ENCODE results near the gene LAMA3.

Gene LAMA3

DNA sequence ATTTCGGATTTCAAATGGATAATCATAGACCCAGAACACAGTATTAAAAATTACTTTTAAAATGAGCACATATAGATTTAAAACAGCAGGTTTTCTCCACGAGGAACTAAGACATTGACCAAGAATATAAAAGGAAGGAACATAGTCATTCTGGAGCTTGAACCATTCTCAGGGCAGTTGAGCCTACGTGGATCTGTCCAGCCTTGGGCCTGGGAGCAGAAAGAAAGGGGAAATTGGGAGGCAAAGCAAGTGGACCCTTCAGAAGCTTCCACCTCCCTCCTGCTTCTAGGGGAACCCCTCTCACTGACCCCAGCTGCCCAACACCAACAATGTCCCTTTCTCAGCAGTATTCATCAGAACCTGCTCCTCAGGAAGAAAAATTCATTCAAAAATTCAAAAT, 293.9 kb downstream of the LAMA3 start:
- DNase-seq = no peak

DNA sequence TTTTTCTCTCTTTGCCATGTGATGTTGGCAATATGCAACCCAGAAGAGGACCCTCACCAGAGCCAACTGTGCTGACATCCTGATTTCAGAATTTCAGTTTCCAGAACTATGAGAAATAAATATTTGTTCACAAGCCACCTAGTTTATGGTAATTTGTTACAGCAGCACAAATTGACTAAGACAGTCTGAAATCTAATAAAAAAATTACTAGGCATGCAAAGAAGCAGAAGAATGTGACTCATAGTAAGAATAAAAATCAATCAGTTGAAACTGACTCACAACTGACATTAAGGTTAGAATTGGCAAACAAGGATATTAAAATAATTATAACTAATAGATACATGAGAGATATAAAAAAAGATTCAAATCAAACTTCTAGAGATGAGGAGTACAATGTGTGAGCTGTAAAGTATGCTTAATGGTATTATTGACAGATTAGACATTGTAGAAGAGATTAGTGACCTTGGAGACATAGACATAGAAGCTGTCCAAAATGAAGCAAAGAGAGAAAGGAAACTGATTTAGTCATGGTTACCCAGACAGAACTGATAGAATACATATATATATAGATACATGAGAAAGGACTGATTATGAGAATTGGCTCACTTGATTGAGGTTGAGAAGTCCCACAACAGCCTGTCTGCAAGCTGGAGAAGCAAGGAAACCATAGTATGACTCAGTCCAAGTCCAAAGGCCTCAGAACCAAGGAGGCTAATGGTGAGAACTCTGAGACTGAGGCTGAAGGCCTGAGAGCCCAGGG, 297.5 kb downstream of the LAMA3 start:
- DNase-seq = no peak

DNA sequence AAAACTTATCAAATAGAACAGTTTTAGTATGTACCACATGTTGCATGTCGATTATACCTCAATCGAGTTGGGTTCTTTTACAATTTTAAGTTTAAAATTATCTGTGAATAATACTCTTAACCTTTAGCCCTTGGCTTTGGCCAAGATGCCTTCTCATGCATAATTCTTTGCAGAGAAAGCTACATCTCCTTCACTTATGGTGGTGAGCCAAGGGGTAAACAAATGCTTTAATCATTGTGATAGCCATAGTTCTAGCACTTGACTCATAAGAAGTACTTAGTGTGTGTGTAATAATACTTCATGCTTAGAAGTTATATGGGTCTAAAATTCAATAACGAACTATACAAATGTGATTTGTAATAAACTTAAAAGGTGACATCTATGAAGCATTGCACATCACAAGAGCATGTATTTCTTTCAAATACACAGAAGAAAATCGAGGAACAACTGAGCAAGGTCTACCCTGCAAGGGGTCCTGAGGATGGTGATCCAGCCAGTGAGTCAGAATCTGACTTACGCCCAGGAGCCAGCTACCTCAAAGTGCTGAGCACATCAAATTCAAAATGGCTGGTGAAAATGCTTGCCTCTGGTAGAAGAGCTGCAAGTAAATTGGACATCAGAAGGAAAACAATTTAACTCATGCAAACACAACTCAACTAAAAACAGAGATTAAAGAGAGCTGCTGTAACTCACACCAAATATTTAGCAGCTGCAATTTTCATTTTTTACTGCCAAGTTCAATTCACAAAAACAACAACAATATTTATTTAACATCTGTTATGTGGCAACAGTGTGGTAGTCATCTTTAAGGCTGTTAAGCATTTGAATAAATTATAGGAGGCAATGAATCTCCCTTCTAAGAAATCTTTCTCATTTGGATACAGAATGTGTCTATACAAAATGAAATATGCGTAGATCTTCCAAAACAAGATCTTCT, 301.5 kb downstream of the LAMA3 start:
- DNase-seq = no peak

DNA sequence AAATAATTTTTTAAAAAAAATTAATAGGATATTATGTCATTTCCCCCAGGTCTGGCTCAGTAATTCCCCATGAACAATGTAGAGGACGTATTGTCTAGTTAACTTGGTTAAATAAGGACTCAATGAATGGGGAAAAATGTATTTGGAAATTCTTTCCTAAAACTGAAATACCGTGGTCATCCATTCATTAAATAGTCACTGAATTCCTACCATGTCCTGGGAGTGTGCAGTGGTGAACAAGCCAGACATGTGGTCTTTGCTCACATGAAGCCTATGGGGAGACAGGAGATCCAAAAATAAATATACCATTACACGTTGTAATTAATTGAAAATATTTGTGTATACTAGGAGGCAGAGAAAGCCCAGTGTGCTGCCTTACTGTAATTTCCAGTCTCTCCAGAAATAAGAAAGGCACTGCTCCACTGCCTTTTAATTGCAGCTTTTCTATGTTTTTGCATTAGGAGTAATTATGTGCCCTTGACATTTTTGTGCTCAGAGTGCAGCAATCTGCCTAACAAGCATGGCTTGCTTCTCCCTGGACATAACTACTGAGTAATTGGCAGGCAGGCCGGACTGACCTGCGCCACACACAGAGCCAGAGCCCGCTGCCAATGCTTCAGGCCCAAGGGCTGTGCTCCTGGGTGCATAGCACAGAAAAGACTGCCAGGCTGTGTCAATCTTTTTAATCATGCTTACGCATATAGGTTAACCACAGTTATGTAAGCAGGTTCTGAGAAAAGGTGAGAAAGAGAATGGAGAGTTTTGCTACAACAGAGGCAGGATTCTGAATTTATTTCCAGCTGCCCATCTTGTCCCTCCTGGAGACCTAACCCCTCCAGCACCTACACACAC, 303.1 kb downstream of the LAMA3 start:
- no peak for DNase-seq

DNA sequence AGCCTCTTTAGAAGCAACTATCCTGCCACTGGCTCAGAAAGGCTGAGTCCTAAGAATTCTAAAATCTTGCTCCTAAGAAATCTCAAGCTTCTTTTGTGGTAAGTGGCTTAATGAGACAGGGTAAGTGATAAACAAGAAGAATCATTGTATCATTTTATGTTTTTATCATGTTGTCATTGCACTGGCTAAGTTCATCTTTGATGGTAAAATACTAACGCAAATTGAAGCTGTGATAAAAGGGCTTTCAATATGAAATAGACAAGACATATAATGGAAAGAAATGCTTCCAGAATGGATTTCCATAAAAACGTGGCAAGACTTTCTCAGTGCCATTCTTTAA, 303.7 kb downstream of the LAMA3 start:
- DNase-seq = no peak

DNA sequence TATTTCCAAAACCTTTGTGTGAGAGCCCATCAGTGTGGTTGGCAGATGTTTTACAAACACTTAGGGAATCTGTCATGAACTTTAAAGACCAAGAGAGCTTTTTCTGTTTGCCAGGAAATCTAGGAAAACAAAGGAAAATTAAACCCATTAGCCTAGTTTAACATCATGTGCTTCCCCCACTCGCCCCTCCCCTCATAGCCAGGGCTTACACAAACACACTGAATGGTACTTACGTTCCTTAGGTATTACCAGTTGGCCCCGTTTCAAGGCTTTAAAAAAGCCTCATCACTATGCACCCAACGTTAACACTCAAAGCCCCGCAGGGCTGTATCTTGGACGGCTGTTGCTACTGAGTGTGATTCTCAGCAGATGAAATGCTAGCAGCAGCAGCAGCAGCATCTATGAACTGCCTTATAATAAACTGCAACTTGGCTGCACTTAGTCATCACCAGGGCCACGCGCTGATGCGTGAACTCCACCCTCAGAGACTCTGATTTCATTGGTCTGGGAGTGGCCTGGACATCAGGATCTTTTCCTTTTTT, 305.2 kb downstream of the LAMA3 start:
- DNase-seq = no peak

DNA sequence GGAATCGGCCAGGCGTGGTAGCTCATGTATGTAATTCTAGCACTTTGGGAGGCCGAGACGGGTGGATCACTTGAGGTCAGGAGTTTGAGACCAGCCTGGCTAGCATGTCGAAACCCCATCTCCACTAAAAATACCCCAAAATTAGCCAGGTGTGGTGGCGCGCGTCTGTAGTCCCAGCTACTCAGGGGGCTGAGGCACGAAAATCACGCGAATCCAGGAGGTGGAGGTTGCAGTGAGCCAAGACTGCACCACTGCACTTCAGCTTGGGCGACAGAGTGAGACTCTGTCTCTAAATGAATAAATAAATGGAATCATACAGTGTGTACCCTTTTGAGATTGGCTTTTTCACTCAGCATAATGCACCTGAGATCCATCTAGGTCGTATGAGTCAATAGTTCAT, 305.9 kb downstream of the LAMA3 start:
- DNase-seq = no peak

DNA sequence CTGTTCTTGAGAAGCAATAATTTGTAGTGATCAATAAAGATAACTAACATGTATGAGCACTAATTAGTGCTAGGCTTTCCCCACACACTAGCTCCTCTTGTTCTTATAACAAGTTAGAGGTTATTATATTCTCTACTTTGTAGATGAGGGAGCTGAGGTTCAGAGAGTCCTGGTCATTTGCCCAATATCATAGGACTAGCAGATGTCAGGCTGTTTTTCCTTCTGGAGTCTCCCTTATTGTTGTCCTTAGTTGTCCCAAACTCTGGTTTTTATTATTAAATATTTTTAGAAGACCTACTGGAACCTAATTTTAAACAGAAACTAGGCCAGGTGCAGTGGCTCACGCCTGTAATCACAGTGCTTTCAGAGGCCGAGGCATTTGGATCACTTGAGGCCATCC, 308.8 kb downstream of the LAMA3 start:
- no peak for DNase-seq

DNA sequence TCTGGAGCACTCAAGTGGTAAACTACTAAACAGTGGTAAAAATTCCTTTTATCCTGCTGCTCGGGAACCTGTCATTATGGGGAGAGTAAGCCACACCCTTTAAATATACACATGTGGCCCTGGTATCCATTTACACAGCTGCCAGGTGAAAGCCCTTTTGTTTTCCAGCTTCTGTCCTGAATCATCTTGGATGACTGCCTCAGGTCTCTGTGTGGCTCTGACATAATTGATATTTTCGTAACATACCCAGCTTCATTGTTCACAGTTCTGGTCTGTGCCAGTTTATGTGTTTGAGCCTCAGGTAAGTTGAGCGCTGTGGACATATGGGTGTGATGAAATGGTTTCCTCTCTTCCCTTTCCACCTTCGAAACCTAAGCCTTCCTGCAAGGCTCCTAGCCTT, 309.6 kb downstream of the LAMA3 start:
- DNase-seq = no peak

DNA sequence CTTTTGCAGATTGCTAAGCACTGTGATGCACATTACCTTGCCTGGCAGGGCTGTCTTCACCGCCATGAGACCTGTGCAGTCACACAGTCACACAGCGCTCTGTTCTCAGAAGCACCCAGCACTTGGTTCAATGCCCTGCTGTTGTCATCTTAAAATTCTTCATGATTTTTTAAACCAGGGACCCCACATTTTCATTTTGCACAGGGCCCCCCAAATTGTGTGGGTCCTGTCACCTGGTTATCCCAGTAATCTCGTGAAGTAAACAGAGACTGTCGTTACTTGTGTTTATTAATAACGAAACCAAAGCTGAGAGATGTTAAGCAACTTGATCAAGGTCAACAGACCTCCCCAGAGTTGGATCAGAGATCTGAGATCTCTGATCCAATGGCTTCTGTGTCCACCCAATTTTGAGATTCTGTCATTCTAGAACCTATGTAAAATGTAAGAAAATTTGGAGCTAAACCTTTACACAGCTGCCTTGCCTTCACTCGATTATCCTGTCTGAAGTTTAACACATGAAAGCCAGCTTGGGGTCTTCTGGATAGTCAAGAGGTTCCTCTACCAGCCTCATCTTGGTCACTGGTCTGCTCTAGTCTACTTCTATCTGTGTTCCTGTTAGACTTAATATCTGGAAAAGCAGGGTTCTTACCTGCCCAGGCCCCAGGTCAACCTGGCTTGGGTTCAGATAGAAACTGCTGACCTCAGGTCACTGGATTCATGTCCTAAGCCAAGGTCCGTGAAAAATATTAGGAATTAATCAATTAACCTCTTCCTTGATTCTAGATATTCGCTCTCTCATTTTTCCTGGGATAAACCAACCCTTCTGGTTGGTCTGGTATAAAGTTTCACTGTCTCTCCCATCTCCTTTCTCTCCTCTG, 311.6 kb downstream of the LAMA3 start:
- DNase-seq = no peak

DNA sequence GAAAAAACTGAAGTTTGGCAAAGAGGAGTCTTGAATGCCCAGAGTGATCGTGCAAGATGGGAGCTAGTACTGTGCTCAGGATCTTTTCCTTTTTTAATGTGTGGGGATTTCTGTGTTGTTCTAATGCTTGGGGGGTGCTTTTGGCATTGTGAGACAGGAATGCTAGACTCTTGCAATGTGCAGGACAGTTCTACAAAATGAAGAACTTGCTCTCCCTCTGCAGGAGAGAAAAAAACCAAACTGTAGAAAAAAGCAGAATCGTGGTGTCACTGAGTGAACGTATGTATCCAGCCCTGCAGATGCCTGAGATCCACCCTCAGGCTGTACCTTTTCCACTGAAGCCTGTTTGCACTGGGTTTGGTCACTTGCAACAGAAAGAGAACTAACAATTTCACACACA, 313.2 kb downstream of the LAMA3 start:
- DNase-seq = no peak

DNA sequence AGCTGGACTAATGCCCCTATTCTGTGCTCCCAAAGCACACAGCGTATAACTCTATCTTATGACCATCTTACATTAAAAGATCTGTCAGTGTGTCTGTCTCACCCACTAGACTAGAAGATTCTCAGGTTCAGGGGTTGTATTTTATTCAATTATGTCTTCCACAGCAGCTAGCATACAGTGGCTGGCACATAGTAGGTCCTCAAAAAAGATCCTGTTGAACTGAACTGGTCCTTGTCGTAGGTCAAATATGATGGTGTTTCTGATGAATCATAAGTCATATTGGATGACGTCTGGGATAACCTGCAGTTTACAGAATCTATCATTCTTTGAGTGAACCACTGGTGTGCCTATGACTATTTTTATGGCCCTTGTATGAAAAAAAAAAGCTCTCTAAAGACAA, 314.0 kb downstream of the LAMA3 start:
- DNase-seq = no peak

DNA sequence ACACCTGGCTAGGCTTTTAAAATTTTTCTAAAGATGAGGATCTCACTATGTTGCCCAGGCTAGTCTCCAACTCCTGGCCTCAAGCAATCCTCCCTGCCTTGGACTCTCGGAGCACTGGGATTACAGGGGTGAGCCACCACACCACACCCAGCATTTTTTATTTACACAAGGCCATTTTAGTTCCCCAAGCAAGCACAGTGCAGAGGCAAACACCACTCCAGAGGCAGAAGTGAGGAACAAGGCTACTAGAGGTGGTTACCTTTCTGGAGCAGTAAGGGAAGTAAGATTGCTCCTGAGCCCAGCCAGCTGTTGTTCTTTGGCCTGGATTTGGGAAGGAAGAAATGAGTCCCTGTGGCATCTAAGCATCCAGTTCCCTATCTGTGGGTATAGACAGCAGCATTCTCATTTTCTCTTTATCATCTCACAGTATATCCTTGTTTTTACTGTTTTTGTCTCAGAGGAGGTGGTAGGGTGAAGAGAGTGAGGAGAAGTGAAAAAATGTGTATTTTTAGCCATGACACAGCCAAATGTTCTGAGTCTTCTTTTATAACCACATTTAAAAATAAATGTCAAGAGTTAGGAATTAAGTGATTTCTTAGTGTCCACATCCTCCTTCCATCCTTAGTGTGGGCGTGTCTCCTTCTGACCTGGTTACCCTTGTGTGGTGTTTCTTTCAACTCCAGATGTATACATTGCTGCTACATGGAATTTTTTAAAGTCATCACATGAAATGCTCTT, 314.8 kb downstream of the LAMA3 start:
- no peak for DNase-seq

Measured in AML-193 (cell line).